GM18511 (cell line): ENCODE data around the gene CPNE4.
"Not testable (repeated sequence)": the region's sequence is repeated elsewhere in the genome, so short reads cannot be mapped to it uniquely, and the experiment has no call there.

Source experiments
- ATAC-seq: cut with Tn5 transposase; IDR thresholded peaks from one replicate; pipeline ENCODE4 v1.9.1; 2021; ENCODE audit warnings: mild to moderate bottlenecking, moderate library complexity; ENCODE audit not compliant: unreplicated experiment

The CPNE4 gene

GRCh38 chr3:131486545-131486944, 548.3 kb downstream of the CPNE4 start:
- ATAC-seq = not testable (repeated sequence)

DNA sequence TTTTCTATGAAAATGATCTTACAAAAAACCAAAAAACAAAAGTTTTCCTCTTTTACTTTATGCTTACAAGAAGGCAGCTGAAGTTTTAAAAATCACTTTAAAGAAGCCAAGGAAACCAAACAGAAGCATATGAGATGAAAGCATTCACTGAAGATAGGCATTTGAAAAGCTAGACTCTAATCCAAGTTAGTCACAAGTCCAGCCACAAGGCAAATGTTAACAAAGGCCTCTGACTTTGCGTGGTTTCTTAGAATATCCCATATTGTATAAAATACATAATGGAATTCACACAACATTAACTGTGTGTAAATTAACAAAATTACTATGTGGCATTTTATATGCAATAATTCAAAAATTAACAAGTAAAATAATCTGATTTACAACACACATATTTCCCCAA, 549.7 kb downstream of the CPNE4 start:
- ATAC-seq = no peak

DNA sequence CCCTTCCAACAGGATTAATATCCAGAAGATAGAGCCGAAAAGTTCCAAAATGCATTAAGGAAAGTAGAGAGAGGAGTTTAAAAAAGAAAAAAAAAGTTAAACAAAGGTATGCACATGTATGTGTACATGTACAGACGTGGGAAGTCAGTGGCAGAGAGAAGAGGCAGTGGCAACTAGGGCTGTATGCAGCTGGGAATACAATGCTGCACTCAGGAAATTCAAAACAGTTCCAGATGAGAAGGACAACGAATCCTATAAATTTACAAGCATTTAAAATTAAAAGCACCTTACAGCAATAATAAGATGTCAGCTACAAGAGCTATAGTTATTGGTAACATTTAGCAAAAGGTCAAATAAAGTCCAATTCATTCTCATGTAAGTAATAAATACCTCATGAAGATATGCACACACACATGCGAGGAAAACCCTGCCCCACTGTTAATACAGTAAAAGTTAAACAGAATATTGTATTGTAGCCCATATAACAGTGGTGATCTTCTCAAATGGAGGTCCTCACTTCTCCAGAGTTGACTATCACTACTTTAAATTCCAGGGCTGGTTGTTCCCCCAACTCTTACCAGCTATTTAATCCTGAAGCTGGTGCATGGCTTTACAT, 550.2 kb downstream of the CPNE4 start:
- ATAC-seq = no peak
